Smooth muscle cell (in vitro differentiated cells): ENCODE measurements around the gene TMEM88. TPM values are rescaled to one million over a fixed set of nuclear protein-coding genes. Genes with fewer than 3 reads are reported as not detected.

ENCODE experiments used
- DNase-seq: peaks from one replicate; lab custom pipeline; 2025; ENCODE audit not compliant: unreplicated experiment; lab: John Stamatoyannopoulos, UW
- H2AFZ ChIP-seq: fragments of 200-600 bp; sonication (generic); 2 replicates; pipeline ENCODE4 v1.6.0; 2016; ENCODE audit warnings: antibody characterized with exemption, low read depth, mild to moderate bottlenecking
- H3F3A ChIP-seq: fragments of 200-600 bp; sonication (generic); 2 replicates; pipeline ENCODE4 v1.6.0; 2017; ENCODE audit warnings: antibody characterized with exemption, low read depth
- H3K27ac ChIP-seq: fragments of 200-600 bp; sonication (generic); 2 replicates; pipeline ENCODE4 v1.5.1; 2016; ENCODE audit warnings: low read depth, mild to moderate bottlenecking
- H3K27me3 ChIP-seq: fragments of 200-600 bp; sonication (generic); 2 replicates; pipeline ENCODE4 v1.6.1; 2016; ENCODE audit warnings: low read depth, mild to moderate bottlenecking
- H3K36me3 ChIP-seq: fragments of 200-600 bp; sonication (generic); 2 replicates; pipeline ENCODE4 v1.5.1; 2016; ENCODE audit warnings: low read depth
- H3K4me1 ChIP-seq: fragments of 200-600 bp; sonication (generic); 2 replicates; pipeline ENCODE4 v1.5.1; 2016; ENCODE audit warnings: low read depth
- H3K4me2 ChIP-seq: fragments of 200-600 bp; sonication (generic); 2 replicates; pipeline ENCODE4 v1.6.0; 2016; ENCODE audit warnings: mild to moderate bottlenecking
- H3K4me3 ChIP-seq: fragments of 200-600 bp; sonication (generic); 2 replicates; pipeline ENCODE4 v1.5.1; 2016; ENCODE audit warnings: mild to moderate bottlenecking
- H3K79me2 ChIP-seq: fragments of 200-600 bp; sonication (generic); 2 replicates; pipeline ENCODE4 v1.6.0; 2016; ENCODE audit warnings: low read depth, mild to moderate bottlenecking
- H3K9ac ChIP-seq: fragments of 200-600 bp; sonication (generic); 2 replicates; pipeline ENCODE4 v1.6.0; 2016; ENCODE audit warnings: low read depth
- H3K9me3 ChIP-seq: fragments of 200-600 bp; sonication (generic); replicated peaks from 2 replicates; pipeline ENCODE4 v1.5.1; 2016; ENCODE audit warnings: low read depth
- H4K20me1 ChIP-seq: fragments of 200-600 bp; sonication (generic); 2 replicates; pipeline ENCODE4 v1.6.0; 2016; ENCODE audit warnings: low read depth
- WGBS: methylation state at CpG from one replicate; pipeline ENCODE4 v1.1.7; 2016; ENCODE audit warnings: low lambda C conversion rate; 5-methylcytosine and 5-hydroxymethylcytosine counted together
- polyA plus RNA-seq: library from polyadenylated mRNA; unstranded; fragments of >200 nt; fragmentation: Nextera tagmentation; extraction: Ambion mirVana; gene quantifications from 2 replicates; pipeline ENCODE4 v1.2.1, GENCODE V29; 2016
- total RNA-seq: library from RNA; depleted of rRNA; stranded (reverse); fragments of >200 nt; gene quantifications from 2 replicates; pipeline ENCODE4 v1.2.3, GENCODE V29; 2014
- TF ChIP-seq, protein P1 (sequence below): fragments of 200-600 bp; sonication (generic); IDR thresholded peaks from 2 replicates; pipeline ENCODE4 v1.5.1; 2017; ENCODE audit warnings: borderline replicate concordance, mild to moderate bottlenecking, antibody characterized with exemption; ENCODE audit not compliant: insufficient read depth, poor library complexity, severe bottlenecking

The TMEM88 gene
- total and polyA plus RNA-seq, 2 experiments from 2014 or later: 5.1 to 16.1 TPM

DNA sequence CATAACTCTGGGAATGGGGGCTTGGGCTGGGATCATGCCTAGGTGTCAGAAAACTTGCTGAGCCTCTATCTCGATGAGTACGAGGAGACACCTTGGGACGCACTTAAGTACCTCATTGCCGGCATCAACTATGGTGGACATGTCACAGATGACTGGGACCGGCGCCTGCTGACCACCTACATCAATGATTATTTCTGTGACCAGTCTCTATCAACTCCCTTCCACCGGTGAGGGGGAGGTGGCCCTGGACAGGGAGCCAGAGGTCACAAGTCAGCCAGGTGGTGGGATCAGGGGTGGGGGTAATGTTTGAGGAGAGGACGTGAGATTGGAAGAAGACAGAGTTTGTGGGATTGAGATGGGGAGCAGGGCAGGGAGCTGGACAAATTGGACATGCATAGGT, 24.2 kb upstream of the TMEM88 start:
- Histone ChIP-seq H4K20me1 (no peaks in the 10 kb centered on the region), H3F3A (no peaks in the 10 kb centered on the region), H2AFZ (no peak overlapping the region), H3K27ac (no peak overlapping the region), H3K79me2 (no peaks in the 10 kb centered on the region), H3K4me2 (no peak overlapping the region), H3K4me1 (peaks cover 4% of the 10 kb centered on the region), H3K36me3 (no peaks in the 10 kb centered on the region), H3K27me3 (no peaks in the 10 kb centered on the region), H3K9ac (no peak overlapping the region), H3K4me3 (no peak overlapping the region), H3K9me3 (no peaks in the 10 kb centered on the region)
- WGBS: 92% methylated on average over 8 of the region's 8 CpGs
- no peak for DNase-seq
- TF ChIP-seq, protein P1, sequence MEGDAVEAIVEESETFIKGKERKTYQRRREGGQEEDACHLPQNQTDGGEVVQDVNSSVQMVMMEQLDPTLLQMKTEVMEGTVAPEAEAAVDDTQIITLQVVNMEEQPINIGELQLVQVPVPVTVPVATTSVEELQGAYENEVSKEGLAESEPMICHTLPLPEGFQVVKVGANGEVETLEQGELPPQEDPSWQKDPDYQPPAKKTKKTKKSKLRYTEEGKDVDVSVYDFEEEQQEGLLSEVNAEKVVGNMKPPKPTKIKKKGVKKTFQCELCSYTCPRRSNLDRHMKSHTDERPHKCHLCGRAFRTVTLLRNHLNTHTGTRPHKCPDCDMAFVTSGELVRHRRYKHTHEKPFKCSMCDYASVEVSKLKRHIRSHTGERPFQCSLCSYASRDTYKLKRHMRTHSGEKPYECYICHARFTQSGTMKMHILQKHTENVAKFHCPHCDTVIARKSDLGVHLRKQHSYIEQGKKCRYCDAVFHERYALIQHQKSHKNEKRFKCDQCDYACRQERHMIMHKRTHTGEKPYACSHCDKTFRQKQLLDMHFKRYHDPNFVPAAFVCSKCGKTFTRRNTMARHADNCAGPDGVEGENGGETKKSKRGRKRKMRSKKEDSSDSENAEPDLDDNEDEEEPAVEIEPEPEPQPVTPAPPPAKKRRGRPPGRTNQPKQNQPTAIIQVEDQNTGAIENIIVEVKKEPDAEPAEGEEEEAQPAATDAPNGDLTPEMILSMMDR: no peak

DNA sequence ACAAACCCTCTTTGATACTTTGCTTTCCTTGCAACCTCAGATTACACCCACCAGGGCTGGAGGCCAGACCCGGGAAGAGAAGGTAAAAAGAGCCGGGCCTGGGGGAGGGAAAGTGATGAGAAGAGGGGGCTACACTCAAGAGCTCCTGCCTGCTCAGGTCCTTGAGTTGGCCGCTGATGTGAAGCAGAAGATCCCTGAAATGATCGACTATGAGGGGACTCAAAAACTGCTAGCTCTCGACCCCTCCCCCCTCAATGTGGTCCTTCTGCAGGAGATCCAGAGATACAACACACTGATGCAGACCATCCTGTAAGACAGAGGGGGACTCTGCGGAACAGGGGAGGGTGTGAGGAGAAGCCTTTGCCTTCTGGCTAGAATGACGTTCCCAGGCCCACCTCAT, 23.6 kb upstream of the TMEM88 start:
- no peak overlapping the region for H2AFZ ChIP-seq
- WGBS: 87% methylated on average over 7 of the region's 7 CpGs

DNA sequence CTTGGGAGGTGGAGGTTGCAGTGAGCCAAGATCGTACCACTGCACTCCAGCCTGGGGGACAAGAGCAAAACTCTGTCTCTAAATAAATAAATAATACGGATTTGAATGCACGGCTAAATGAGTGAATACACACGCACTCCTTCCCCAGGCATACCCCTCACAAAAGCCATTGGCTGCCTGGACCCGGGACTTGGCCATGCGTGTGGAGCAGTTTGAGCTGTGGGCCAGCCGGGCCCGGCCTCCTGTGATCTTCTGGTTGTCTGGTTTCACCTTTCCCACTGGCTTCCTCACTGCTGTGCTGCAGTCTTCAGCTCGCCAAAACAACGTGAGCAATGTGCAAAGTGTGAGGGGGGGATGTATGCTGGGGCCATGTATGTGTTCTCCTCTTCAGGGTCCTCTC, 22.4 kb upstream of the TMEM88 start:
- Histone ChIP-seq H3K4me2 (no peak overlapping the region), H3F3A (peaks cover 9% of the 10 kb centered on the region), H3K4me1 (peaks cover 8% of the 10 kb centered on the region), H3K27me3 (no peaks in the 10 kb centered on the region), H3K4me3 (no peak overlapping the region), H3K79me2 (no peaks in the 10 kb centered on the region), H3K9me3 (no peaks in the 10 kb centered on the region), H3K9ac (no peak overlapping the region), H3K36me3 (no peaks in the 10 kb centered on the region), H2AFZ (no peak overlapping the region), H4K20me1 (no peaks in the 10 kb centered on the region), H3K27ac (no peak overlapping the region)
- TF ChIP-seq, protein P1: no peak
- no peak for DNase-seq
- WGBS: 83% methylated on average over 10 of the region's 10 CpGs

More for the DNA sequence above, 23.6 kb upstream of the TMEM88 start:
- Histone ChIP-seq H3K9me3 (no peaks in the 10 kb centered on the region), H3K4me2 (no peak overlapping the region), H3F3A (peaks cover 2% of the 10 kb centered on the region), H3K9ac (no peak overlapping the region), H3K79me2 (no peaks in the 10 kb centered on the region), H3K4me1 (peaks cover 4% of the 10 kb centered on the region), H3K4me3 (no peak overlapping the region), H4K20me1 (no peaks in the 10 kb centered on the region), H3K36me3 (no peaks in the 10 kb centered on the region), H3K27me3 (no peaks in the 10 kb centered on the region), H3K27ac (no peak overlapping the region)
- TF ChIP-seq, protein P1: no peak
- no peak for DNase-seq

DNA sequence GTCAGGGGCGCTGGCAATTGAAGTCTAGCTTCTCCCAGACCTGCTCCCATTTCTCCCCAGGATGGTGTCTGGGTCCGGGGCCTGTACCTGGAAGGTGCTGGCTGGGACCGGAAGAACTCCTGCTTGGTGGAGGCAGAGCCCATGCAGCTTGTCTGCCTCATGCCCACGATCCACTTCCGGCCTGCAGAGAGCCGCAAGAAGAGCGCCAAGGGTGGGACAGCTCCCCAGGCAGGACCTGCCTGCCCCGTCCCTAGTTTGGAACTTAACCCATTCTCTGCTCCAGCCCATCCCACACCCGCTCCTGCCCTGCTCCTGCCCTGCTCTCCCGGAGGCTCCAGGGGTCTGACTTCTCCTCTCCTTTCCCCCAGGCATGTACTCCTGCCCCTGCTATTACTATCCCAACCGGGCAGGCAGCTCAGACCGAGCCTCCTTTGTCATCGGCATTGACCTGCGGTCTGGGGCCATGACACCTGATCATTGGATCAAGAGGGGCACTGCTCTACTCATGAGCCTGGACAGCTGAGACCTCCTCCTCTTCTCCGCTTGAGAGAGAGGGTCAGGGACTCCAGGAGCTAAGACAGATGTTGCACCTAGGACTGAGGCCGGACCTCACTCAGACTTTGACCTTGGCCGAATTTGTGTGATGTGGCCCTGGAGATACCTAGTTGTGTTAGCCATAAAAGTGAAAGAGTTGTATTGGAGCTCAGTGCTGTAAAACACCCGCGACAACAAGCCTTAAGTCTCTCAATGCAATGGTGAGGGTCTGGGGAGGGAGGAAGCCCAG, 21.7 kb upstream of the TMEM88 start:
- no peaks in the 10 kb centered on the region for H3K9me3 ChIP-seq

More for the DNA sequence above, 21.7 kb upstream of the TMEM88 start:
- H3F3A ChIP-seq: peaks cover 14% of the 10 kb centered on the region
- no peaks in the 10 kb centered on the region for H3K27me3 ChIP-seq
- peak overlapping the region; percentile 90 for H3K4me2 ChIP-seq
- H3K4me3 ChIP-seq: peak overlapping the region; percentile 76
- H4K20me1 ChIP-seq: no peaks in the 10 kb centered on the region
- 66% methylated on average over 19 of the region's 19 CpGs for WGBS
- H2AFZ ChIP-seq: peak overlapping the region; percentile 93
- TF ChIP-seq, protein P1: no peak
- H3K36me3 ChIP-seq: no peaks in the 10 kb centered on the region
- no peak overlapping the region for H3K27ac ChIP-seq
- H3K79me2 ChIP-seq: no peaks in the 10 kb centered on the region
- DNase-seq: no peak
- peaks cover 12% of the 10 kb centered on the region for H3K4me1 ChIP-seq
- H3K9ac ChIP-seq: no peak overlapping the region
